ENCODE measurements around the gene SDR42E1.

- no peak for TF ChIP-seq CTCF (IDR thresholded peaks at IDR 0.05; ENCODE audit: extremely low read depth in 1 of 2, insufficient read depth in 1 of 2, low read depth in 1 of 2, low read length in 2 of 2)
- no peak for TF ChIP-seq POLR2A (IDR thresholded peaks at IDR 0.05; ENCODE audit: low read depth, low read length)
- no peak for TF ChIP-seq EZH2 (IDR thresholded peaks at IDR 0.05; ENCODE audit: borderline replicate concordance, low read depth, low read length, severe bottlenecking)
- no peak for TF ChIP-seq POLR2AphosphoS5 (IDR thresholded peaks at IDR 0.05; ENCODE audit: insufficient read depth, low read depth, low read length)
- TF ChIP-seq MAX (IDR thresholded peaks at IDR 0.05; ENCODE audit: insufficient read depth, insufficient read length): no peak
Measured at GRCh38 chr16:81942007-81942601, 69.2 kb downstream of the SDR42E1 start.
